ENCODE results near the gene AQP2. TPM values are rescaled to one million over a fixed set of nuclear protein-coding genes. Genes with fewer than 3 reads are reported as not detected.

The AQP2 gene
- polyA plus RNA-seq, 3 donors = 75.1 to 170 (median 128) TPM

DNA sequence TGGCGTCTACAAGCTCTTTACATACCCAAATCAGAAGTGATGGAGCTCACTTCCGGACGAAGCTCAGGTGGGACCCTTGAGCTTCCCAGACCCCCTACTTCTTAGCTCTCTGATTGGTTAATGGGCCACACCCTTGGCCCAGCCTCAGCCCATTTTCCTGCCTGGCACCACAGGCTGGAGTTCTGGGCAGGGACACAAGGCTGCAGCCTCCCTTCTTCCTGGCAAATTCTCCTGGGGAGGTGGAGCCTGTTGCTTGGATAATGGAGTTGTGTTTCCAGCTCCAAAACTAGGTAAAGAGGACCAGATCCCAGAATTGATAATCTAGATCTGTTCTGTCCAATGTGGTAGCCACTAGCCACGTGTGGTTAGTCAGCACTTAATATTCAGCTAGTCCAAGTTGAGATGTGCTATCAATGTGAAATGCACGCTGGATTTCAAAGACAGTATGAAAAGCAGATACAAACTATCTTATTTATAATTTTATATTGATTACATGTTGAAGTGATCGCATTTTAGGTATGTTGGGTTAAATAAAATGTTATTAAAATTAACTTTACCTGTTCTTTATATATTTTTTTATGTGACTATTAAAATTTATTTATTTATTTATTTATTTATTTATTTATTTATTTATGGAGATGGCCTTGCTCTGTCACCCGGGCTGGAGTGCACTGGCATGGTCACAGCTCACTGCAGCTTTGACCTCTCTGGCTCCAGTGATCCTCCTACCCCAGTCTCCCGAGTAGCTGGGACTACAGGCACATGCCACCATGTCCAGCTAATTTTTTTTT lies 34.2 kb upstream of the AQP2 start:
- no peak for DNase-seq

- DNase-seq = no peak
Observed at GRCh38 chr12:49917166-49917787, 33.3 kb upstream of the AQP2 start.

- DNase-seq = no peak
Observed at GRCh38 chr12:49917788-49918173, 32.8 kb upstream of the AQP2 start.

GRCh38 chr12:49920241-49920914 lies 30.2 kb upstream of the AQP2 start:
- no peak for DNase-seq

DNA sequence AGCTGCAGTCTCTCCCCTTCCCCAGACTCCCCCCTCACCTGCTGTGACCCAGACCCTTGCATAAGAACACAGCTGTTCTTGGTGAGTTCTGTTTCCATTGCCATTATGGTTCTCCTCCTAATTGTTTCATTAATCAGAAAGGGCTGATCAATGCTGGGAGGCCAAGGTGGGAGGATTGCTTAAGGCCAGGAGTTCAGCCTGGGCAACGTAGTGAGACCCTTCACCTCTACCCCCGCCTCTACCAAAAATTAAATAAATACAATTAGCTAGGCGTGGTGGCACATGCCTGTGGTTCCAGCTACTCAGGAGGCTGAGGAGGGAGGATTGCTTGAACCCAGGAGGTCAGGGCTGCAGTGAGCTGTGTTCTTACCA lies 29.6 kb upstream of the AQP2 start:
- DNase-seq = no peak

- DNase-seq = no peak
Observed at GRCh38 chr12:49921299-49921698, 29.2 kb upstream of the AQP2 start.

GRCh38 chr12:49921936-49922335 lies 28.6 kb upstream of the AQP2 start:
- DNase-seq = no peak

- no peak for DNase-seq
Observed at GRCh38 chr12:49922349-49923034, 28.0 kb upstream of the AQP2 start.

GRCh38 chr12:49923035-49923644 lies 27.4 kb upstream of the AQP2 start:
- DNase-seq = no peak

GRCh38 chr12:49923880-49924556 lies 26.5 kb upstream of the AQP2 start:
- no peak for DNase-seq

DNA sequence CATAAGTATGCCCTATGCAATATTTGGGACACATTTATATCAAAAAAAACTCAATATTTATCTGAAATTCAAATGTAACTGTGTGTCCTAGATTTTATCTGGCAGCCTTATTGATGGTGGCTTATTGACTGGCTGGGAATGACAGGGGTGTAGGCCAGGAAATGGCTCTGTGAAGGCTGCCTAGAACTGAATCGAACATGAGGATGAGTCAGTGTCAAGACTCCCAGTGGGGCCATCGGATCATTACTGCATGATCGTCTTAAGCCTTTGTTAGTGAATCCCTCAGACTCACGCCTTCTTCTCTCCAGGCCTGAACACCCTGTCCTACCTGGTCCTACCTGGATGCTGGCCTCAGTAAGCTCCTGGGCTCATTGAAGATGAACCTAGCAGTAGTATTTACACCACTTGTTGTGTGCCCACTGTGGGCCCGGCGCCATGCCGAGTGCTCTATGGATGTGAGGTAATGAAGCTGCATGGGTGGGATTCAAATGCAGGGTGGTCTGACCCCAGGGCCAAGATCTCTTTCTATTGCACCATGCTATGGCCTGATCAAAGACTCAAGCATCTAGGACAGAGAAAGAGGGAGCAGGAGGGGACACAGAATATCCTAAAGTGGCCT lies 25.8 kb upstream of the AQP2 start:
- DNase-seq = no peak

- DNase-seq = no peak
Observed at GRCh38 chr12:49925433-49926204, 24.9 kb upstream of the AQP2 start.

DNA sequence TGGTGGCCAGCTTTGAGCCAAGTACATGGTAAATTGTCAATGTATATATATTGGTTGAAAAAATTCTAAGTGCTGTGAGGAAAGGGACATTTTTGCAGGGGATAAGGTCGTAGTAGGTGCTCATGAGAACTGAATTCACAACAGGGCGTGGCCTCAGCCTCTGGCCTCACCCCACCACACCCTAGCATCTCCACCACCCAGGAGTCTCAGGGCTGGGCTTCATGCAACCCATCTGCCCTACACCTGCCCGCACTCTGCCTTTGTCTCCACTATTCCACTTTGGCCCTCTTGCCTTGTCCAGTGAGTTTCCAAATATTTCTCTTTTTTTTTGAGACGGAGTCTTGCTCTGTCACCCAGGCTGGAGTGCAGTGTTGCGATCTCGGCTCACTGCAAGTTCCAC lies 22.1 kb upstream of the AQP2 start:
- DNase-seq = no peak

- DNase-seq = no peak
Observed at GRCh38 chr12:49929581-49929980, 21.0 kb upstream of the AQP2 start.

GRCh38 chr12:49930515-49931288 lies 19.8 kb upstream of the AQP2 start:
- DNase-seq = no peak

DNA sequence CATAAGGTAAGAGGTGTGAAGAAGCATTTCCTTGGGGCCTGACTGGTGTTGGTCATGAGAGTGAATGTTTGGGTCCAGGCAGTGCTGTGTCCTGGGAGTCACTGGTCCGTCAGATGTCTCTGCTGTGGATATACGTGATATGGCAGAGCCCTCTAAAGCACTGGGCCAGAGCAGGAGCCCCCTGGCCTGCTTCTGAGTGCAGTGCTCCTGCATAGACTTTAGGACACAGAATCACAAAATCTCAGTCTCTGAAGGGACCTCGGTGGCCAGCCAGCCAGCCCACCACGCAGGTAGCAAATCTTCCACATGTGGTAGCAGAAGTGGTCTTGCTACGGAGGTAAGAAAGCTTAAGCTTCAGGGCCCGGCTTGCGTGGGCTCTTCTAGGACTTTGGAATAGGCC lies 18.5 kb upstream of the AQP2 start:
- DNase-seq = no peak

GRCh38 chr12:49932533-49933130 lies 17.9 kb upstream of the AQP2 start:
- no peak for DNase-seq

DNA sequence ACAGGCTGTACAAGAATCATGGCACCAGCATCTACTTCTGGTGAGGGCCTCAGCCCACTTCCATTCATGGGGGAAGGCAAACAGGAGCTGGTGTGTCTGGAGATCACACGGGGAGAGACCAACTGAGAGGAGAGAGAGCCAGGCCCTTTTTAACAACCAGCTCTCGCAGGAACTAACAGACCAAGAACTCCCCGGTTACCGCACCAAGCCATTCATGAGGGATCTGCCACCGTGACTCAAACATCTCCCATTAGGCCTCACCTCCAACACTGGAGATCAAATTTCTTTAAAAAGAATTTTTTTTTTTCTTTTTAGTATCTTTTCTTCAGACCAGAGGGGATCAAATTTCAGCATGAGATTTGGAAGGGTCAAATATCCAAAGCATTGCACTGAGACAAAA lies 16.7 kb upstream of the AQP2 start:
- DNase-seq = no peak

DNA sequence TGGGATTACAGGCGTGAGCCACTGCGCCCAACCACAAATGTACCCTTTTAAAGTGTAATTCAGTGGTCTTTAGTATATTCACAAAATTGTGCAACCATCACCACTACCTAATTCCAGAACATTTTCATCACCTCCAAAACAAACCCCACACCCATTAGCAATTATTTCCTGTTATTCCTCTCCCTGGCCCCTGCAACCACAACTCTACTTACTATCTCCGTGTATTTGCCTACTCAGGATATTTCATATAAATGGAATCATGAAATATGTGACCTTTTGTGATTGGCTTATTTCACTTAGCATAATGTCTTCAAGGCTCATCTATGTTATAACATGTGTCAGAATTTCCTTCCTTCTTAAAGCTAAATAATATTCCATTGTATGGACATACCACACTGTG lies 16.0 kb upstream of the AQP2 start:
- DNase-seq = no peak

Measured in renal pelvis (tissue), 4 donors.